ENCODE data around the gene GALP.
"Not testable (repeated sequence)": the region's sequence is repeated elsewhere in the genome, so short reads cannot be mapped to it uniquely, and the experiment has no call there.

GALP gene

DNA sequence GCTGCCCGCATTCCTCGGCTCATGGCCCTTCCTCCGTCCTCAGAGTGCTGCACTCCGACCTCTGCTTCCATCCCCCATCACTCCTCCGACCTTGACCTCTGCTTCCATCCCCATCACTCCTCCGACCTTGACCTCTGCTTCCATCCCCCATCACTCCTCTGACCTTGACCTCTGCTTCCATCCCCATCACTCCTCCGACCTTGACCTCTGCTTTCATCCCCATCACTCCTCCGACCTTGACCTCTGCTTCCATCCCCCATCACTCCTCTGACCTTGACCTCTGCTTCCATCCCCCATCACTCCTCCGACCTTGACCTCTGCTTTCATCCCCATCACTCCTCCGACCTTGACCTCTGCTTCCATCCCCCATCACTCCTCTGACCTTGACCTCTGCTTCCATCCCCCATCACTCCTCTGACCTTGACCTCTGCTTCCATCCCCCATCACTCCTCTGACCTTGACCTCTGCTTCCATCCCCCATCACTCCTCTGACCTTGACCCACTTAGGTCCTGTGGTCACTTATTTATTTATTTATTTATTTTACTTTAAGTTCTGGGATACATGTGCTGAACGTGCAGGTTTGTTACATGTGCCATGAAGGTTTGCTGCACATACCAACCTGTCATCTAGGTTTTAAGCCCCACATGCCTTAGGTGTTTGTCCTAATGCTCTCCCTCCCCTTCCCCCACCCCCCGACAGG, 26.7 kb upstream of the GALP start:
- DNase-seq: not testable (repeated sequence)

GRCh38 chr19:56149656-56150038, 26.2 kb upstream of the GALP start:
- DNase-seq: no peak

DNA sequence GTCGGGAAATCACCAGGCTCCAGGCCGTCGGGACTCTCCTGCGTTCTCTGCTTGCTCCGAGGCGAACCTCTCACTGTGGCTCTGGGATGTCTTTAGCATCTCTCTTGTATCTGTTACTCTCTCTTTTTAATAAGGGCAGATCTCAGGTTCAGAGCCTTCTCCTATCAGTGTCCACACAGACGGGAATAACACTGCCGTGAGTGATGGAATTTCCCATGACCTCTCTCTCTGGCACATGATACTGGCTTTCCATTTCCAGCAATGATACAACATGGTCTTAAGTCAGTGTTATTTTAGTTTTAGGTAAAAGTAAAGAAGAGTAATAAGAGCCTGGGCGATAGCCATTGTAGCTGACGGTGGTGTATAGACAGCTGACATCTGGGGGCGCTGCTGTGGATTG, 25.4 kb upstream of the GALP start:
- no peak for DNase-seq

DNA sequence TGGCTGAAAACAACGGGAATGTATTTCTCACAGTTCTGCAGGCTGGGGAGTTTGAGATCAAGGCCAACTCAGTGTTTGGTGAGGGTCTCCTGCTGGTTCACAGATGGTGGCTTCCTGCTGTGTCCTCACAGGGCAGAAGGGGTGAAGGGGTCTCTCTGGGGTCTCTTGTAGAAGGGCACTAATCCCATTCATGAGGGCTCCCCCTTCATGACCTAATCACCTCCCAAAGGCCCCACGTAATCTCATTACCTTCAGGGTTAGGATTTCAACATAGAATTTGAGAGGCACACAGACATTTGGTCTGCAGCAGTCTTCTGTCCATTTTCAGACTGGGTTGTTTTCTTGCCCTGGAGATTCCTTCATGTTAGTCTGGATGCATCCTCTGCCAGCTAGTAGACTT, 23.2 kb upstream of the GALP start:
- DNase-seq: no peak

- no peak for DNase-seq
Observed at GRCh38 chr19:56153507-56153906, 22.3 kb upstream of the GALP start.

DNA sequence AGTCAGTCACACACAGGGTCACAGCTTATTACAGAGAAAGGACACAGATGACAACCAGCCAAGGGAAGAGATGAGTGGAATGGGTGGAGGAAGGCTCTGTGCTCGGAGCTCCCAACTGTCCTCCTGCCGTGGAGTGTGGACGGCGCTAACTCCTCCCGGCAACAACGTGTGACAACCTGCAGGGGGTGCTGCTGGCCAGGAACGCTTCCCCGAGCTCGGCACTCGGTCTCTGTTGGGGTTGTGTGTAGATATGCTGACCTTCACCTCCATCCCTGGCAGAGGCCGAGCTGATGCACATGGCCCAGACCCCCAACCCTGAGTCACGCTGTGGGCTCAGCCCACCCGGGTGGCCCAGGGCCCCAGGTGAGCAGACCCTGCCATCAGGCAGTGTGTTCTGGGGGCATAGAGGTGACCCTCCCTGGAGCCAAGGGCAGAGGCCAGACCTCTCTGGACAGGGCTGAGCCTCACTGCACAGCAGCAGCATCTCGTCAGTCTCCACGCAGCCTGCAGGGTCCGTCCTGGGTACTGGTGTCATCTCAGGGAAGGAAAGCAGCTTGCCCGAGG, 20.6 kb upstream of the GALP start:
- DNase-seq: no peak

DNA sequence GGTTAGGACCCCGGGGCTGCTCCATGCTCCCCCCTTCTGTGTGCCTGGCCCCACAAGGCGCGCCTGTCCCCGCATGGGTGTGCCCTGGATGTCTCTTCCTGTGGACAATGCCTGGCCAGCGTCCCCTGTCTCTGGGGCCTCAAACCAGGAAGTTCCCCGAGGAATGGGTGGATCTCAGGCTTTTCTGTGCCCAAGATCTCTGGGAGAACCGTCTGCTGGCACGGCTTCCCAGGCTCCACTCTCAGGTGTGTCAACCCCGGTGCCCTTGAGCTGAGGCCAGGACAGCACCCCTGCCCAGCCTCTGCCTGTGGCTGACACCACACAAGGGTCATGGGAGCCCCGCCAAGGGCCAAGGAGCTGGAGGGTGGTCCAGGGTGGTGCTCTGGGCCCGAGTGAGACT, 19.0 kb upstream of the GALP start:
- DNase-seq: no peak

- DNase-seq: no peak
Observed at GRCh38 chr19:56158170-56158757, 17.5 kb upstream of the GALP start.

- DNase-seq: no peak
Observed at GRCh38 chr19:56159009-56159559, 16.7 kb upstream of the GALP start.

GRCh38 chr19:56159622-56160271, 16.1 kb upstream of the GALP start:
- no peak for DNase-seq

GRCh38 chr19:56161534-56161933, 14.3 kb upstream of the GALP start:
- no peak for DNase-seq

DNA sequence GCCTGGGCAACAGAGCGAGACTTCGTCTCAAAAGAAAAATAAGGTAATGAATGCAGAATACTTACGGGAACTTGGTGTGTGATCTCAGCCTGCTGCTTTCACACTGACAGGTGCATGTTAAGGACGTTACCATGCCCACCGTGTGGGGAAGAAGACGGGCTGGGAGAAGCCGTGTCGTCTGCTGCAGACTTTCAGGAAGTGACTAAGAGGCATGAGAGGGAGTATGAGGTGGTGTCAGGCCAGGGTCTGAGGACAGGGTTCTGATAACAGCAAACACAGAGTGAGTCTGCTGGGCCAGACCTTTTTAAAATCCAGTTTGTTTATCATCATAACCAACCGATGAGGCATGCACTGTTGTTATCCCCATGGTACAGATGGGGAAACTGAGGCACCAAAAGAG, 13.6 kb upstream of the GALP start:
- DNase-seq: no peak

DNA sequence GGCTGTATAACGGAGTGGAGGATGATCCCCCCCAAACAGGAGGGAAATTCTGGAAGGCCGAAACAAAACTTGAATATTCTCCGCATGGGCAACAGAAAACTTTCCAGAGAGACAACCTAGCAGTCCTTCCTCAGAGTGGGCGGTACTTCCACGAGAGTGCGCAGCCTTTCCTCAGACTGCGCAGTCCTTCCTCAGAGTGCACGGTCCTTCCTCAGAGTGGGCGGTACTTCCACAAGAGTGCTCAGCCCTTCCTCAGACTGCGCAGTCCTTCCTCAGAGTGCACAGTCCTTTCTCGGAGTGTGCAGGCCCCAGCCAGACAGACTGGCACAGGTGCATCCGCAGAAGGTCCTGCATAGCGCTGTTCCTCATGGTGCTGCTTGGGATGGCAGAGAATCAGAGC, 12.7 kb upstream of the GALP start:
- DNase-seq: no peak

DNA sequence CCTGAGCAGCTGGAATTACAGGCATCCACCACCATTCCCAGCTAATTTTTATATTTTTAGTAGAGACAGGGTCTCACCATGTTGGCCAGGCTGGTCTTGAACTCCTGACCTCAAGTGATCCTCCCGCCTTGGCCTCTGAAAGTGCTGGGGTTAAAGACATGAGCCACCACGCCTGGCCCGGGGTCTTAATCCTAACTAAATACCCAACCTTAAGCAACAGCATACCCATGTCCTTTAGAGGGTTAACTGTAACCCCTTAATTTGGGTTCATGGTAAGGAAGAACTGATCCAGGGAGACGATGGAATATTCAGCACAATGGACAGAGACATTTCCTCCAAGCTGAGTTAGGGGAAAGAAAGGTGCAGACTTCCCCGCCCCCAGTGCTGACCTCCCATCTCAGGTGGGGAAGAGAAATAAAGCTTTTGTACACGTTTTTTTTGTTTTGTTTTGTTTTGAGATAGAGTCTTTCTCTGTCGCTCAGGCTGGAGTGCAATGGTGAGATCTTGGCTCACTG, 8.7 kb upstream of the GALP start:
- DNase-seq: no peak

DNA sequence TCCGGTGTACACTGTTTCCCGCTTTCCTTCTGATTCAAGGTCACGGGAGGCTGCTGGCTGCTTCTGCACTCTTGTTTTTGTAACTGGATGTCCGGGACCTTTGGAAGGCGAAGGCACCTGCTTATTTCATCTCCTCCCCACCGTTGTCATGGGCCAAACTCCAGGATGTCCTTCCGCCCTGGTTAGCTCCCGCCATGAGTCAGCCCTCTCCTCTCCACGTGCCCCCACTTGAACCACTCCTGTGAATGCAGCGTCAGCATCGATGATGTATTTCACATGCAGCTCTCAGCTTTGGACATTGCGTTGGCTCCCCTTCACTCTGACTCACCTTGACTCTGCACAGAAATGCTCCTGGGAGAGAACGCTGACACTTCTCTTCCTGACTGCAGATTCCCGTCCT, 5.5 kb upstream of the GALP start:
- no peak for DNase-seq

- DNase-seq: no peak
Observed at GRCh38 chr19:56174086-56174485, 1.7 kb upstream of the GALP start.

DNA sequence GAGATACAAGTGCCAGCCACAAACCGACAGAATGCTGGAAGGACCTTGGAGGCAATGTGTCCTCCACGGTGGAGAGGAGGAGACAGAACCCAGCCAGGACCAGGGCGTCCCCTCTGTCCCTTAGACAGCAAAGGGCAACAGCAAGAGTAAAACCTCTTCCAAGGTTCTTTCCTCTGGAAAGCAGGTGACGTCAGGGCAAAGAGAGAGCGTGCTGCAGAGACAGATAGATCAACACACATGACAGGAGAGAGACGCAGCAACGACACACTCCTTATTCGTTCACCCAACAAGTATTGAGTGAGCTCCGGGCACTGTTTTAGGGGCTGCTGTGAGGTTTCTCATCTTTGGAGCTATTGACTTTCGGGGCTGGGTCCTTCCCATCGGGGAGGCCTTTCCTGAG, 1.3 kb upstream of the GALP start:
- DNase-seq: no peak

DNA sequence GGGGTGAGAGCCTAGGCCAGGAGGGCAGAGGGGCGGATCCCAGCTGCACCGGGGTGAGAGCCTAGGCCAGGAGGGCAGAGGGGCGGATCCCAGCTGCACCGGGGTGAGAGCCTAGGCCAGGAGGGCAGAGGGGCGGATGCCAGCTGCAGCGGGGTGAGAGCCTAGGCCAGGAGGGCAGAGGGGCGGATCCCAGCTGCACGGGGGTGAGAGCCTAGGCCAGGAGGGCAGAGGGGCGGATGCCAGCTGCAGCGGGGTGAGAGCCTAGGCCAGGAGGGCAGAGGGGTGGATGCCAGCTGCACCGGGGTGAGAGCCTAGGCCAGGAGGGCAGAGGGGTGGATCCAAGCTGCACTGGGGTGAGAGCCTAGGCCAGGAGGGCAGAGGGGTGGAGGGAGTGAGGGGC, 502 bp downstream of the GALP start:
- DNase-seq: not testable (repeated sequence)

DNA sequence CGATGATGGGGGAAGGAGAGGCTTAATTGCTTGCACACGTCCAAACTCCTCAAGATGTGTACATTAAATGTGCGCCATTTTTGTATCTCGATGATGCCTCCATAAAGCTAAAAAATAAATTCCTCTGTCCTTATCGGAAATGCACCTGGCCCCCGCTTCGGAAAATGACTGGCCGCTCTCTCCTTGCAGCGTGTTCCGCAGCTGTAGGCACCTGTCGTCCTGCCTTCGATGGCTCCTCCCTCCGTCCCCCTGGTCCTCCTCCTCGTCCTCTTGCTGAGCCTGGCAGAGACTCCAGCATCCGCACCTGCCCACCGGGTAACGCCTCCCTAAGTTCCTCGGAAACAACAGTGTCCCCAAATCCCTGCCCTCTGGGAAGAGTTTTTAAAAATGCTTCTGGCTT, 1.1 kb downstream of the GALP start:
- DNase-seq: no peak

DNA sequence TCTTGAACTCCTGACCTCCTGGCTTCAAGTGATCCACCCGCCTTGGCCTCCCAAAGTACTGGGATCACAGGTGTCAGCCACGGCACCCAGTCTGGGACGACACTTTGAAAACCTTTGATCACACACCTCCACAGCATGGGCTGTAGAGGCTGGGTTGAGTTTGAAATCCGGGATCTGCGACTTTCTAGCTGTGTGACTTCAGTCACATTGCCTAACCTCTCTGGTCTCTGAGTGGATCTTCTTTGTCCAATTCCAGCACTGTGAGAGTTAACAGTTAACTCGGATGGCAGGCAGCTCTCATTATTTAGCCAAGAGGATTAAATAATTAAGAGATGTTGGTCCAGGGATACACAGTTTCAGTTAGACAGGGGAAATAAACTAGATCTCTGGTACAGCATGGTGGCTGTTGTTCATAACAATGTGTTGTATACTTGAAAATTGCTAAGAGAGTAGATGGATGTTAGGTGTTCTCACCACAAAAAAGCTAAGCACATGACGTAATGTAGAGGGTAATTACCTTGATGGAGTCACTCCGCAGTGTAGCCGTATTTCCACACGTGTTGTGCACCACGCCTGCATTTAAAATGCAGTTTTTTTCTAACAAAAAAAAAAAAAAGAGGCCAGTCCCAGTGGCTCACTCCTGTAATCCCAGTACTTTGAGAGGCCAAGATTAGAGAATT, 1.9 kb downstream of the GALP start:
- DNase-seq: no peak

- no peak for DNase-seq
Observed at GRCh38 chr19:56189785-56190184, 14.0 kb downstream of the GALP start.

- DNase-seq: no peak
Observed at GRCh38 chr19:56191115-56191514, 15.3 kb downstream of the GALP start.

DNA sequence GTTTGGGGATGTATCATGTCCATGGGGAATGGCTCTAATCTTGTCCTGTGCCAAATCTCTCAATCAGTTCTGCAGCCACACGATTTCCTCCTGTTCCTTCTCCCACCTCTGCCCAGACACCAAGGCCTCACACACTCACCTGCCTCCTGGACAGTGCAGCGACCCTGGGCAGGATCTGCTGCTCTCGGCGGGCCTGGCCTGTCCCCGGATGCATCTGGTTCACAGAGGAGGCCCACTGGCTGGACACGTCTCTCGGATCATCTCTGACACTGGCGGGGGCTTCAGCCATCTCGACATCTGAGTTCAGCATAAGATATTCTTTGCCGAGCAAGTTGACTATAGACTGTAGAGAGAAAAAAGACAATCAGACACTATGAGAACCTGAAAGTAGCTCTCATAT, 15.9 kb downstream of the GALP start:
- no peak for DNase-seq
